HG02840 (cell line): ENCODE results near the gene TMEM181.
"Not testable (repeated sequence)": the region's sequence is repeated elsewhere in the genome, so short reads cannot be mapped to it uniquely, and the experiment has no call there.

ENCODE experiments used
- ATAC-seq: cut with Tn5 transposase; IDR thresholded peaks from one replicate; pipeline ENCODE4 v1.9.1; 2021; ENCODE audit warnings: mild to moderate bottlenecking, moderate library complexity, moderate number of reproducible peaks; ENCODE audit not compliant: unreplicated experiment, low FRiP score

TMEM181 gene

GRCh38 chr6:158559895-158560835, at the start of gene TMEM181:
TSS of gene TMEM181 (plus strand) at chr6:158560091. CDS start at chr6:158560225, 134 bp downstream.
- peak; percentile 80 for ATAC-seq

GRCh38 chr6:158512809-158513208, 47.1 kb upstream of the TMEM181 start:
- no peak for ATAC-seq

- no peak for ATAC-seq
These were observed 45.7 kb upstream of the TMEM181 start for GRCh38 chr6:158514176-158514575.

GRCh38 chr6:158514991-158515390, 44.9 kb upstream of the TMEM181 start:
- ATAC-seq = no peak

GRCh38 chr6:158516098-158516497, 43.8 kb upstream of the TMEM181 start:
- no peak for ATAC-seq

GRCh38 chr6:158517038-158517437, 42.9 kb upstream of the TMEM181 start:
- no peak for ATAC-seq

- peak; percentile 51 for ATAC-seq
These were observed 42.3 kb upstream of the TMEM181 start for GRCh38 chr6:158517581-158517980.

- ATAC-seq = peak; percentile 73
These were observed 41.4 kb upstream of the TMEM181 start for GRCh38 chr6:158518191-158519127.

DNA sequence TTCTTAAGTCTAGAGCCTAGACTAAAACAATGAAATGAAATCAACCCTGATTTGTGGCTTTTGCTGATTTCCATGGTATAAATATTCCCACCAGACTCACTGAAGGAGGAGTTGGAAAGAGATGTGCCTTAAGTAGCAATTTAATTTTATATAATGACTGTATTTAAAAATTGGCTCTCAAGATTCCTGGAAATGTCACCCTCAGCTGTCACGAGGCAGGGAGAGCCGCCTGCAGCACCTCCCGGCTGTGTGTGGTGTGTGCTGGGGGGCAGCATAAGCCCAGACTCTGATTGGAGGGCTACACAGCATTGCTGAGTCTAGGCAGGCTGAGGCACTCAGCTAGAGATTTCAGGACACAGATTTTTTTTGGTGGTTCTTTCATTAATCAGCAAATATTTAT, 40.6 kb upstream of the TMEM181 start:
- ATAC-seq = no peak

GRCh38 chr6:158519761-158520160, 40.1 kb upstream of the TMEM181 start:
- ATAC-seq = no peak

DNA sequence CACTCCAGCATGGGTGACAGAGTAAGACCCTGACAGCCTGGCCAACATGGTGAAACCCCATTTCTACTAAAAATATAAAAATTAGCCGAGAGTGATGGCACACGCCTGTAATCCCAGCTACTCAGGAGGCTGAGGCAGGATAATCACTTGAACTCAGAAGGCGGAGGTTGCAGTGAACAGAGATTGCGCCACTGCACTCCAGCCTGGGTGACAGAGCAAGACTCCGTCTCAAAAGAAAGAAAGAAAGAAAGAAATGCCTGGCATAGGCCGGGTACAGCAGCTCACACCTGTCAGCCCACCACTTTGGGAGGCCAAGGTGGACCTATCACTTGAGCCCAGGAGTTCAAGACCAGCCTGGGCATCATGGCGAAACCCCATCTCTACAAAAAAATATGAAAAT, 38.9 kb upstream of the TMEM181 start:
- ATAC-seq = not testable (repeated sequence)

DNA sequence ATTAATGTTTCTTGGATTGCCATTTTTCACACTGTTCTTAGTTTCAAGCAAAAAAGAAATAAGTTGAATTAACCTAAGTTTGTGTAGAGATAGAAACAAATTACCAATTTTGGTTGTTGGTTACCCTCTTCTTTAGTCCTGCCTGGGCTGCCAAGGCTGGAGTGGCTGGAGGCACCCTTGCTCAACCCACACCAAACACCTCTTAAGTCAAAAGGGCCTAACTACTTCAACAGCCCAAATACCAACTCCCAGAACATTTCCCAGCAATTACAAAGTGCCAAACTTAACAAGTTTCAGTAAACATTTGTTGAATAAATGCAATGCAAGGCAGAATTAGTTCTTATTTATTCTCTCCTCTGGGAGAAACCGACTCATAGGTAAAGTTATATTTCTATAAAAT, 38.1 kb upstream of the TMEM181 start:
- no peak for ATAC-seq

- ATAC-seq = no peak
These were observed 37.3 kb upstream of the TMEM181 start for GRCh38 chr6:158522616-158523015.

- ATAC-seq = no peak
These were observed 35.6 kb upstream of the TMEM181 start for GRCh38 chr6:158524311-158524710.

DNA sequence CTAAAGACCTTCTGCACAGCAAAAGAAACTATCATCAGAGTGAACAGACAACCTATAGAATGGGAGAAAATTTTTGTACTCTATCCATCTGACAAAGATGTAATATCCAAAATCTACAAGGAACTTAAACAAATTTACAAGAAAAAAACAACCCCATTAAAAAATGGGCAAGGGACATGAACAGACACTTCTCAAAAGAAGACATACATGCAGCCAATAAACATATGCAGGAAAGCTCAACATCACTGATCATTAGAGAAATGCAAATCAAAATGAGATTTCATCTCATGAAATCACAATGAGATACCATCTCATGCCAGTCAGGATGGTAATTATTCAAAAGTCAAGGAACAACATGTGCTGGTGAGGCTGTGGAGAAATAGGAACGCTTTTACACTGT, 32.0 kb upstream of the TMEM181 start:
- not testable (repeated sequence) for ATAC-seq

DNA sequence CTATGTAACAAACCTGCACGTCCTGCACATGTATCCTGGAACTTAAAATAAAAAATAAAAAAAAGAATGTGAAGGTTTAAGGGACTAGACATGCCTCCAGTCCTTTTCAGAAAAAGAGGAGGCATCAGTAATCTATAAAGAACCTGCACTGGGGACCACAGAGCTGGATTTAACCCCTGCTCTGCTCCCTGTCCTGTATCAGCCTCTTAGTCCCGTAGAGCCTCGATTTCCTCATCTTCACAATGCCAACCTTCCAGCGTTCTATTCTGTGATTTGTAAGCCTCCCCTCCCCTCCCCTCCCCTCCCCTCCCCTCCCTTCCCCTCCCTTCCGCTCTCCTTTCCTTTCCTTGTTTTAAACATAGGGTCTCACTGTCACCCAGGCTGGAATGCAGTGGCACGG, 31.1 kb upstream of the TMEM181 start:
- ATAC-seq = no peak

DNA sequence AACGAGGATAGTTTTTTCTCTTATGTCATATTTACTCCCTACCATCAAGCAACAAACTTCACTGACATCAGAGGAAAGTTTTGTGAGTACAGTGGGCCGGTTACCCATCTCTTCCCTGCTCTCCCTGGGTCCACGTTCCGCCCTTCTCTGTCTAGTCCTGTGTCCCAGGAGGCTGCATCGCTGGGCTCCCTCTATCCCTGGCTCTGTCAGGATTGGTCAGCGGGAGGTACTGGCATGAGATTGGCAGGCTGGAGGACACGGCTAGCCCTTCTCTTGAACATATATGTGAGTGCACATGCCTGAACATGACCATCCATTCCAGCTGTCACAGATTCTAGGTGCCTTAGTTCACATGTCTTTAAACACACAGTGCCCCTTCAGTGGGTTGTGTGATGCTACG, 30.3 kb upstream of the TMEM181 start:
- ATAC-seq = no peak

DNA sequence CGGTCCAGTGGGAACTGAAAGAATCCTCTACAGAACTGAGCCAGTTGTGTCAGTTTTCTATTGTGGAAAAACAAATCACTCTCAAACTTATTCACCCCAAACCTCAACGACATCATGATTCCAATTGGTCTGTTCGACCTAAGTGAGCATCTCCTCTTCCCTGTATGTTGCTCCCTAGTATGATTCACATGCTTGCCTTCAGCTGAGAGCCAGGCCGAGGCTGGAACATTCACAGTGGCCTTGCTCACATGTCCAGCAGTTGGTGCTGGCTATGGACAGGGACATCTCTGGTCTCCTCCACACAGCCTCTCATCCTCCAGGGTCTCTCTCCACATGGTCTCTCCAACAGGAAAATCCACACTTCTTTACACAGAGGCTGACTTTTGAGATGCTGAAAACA, 28.3 kb upstream of the TMEM181 start:
- ATAC-seq = no peak

- ATAC-seq = no peak
These were observed 27.9 kb upstream of the TMEM181 start for GRCh38 chr6:158531970-158532369.

- no peak for ATAC-seq
These were observed 23.6 kb upstream of the TMEM181 start for GRCh38 chr6:158536084-158536890.
